Measurements from ENCODE around the gene PIH1D1. TPM values are rescaled to one million over a fixed set of nuclear protein-coding genes. Genes with fewer than 3 reads are reported as not detected.
A peak's percentile ranks its signal among the peaks of the same experiment; 100 is the strongest.

PIH1D1 gene
- total and polyA plus RNA-seq, 2 of the 8 experiments (the other 6 are each of a cell fraction or from before 2014, with no cell fraction given): 146 to 195 TPM

DNA sequence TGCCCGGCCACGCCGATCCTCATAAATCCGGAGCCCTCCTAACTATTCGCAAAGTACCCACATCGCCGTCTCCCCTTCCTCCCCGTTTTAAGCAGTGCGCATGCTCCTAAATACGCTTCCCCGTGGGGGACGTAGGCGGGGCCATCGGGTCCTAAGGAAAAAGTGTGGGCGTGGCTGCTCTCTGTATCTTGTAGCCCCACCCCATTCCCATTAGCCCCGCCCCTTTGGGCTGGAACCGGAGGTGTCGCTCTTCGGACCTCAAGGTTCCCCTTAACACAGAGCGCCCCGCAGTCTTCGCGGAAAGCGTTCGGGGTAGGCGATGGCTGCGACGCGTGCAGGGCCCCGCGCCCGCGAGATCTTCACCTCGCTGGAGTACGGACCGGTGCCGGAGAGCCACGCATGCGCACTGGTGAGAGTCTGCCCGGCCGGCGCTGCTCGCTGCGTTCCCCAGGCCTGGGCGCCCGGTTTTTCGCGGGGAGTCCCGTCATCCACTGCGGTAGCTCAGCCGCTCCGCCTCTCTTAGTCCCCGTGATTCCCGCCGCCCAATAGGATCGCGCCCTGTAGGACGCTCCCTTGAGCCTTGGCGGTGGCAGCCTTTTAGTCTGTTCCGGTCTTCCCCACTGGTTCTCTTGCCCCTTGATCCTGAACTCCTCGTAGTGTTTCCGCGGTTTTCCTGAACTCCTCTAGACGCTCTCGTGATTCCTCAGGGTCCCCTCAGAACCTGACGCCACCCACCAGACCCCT is 1.6 kb upstream of the PIH1D1 start, which contains the start of gene ALDH16A1:
ALDH16A1 (plus strand) TSS at position 213 of the 744 bp plus-strand sequence; CDS start at position 320, 107 bp downstream.
- 1% methylated on average over 64 of the region's 66 CpGs; no CpG with 5 or more reads in 1 of the 2 experiments for WGBS, 2 experiments (ENCODE audit: extremely low coverage in 1 of 2, insufficient coverage in 1 of 2, insufficient read length in 1 of 2, insufficient replicate concordance in 2 of 2, low coverage in 1 of 2, low lambda C conversion rate in 2 of 2, missing lambda C conversion rate in 1 of 2)
- H4K20me1 ChIP-seq (replicated peaks in 1 of 2; ENCODE audit: control insufficient read depth in 1 of 2, insufficient read depth in 2 of 2, low read length in 2 of 2): peaks cover 2 to 7% of the 10 kb centered on the region in 2 experiments
- no peak within 1 kb of the TSS for H3K23ac ChIP-seq (ENCODE audit: insufficient read length)
- H3K4ac ChIP-seq (replicated peaks; ENCODE audit: insufficient read length, low read depth, low read length): peak within 1 kb of the TSS; percentile 82
- H3K4me1 ChIP-seq (replicated peaks in 1 of 4; ENCODE audit: control insufficient read depth in 3 of 4, insufficient read depth in 4 of 4, low read length in 3 of 4): peaks cover 0 to 4% (median 3%) of the 10 kb centered on the region in 4 experiments; a peak in 5 of 7 replicates
- H3K56ac ChIP-seq (replicated peaks; ENCODE audit: insufficient read length, low read depth, low read length): peak within 1 kb of the TSS; percentile 71
- H4K8ac ChIP-seq (ENCODE audit: extremely low read depth, insufficient read depth, low read length): peak within 1 kb of the TSS; percentile 99
- peak within 1 kb of the TSS; percentile 63 to 93 for H3K4me2 ChIP-seq (ENCODE audit: insufficient read depth in 1 of 2, low read depth in 2 of 2, low read length in 2 of 2)
- no peak within 1 kb of the TSS for H2BK120ac ChIP-seq (replicated peaks; ENCODE audit: low read depth, low read length)
- peaks cover 2% of the 10 kb centered on the region for H3K79me1 ChIP-seq (ENCODE audit: low read depth, low read length)
- H3K27ac ChIP-seq (ENCODE audit: low read depth, low read length): peak within 1 kb of the TSS; percentile 96
- H3K9ac ChIP-seq (replicated peaks in 1 of 4; ENCODE audit: extremely low read depth in 1 of 4, low read depth in 3 of 4, low read length in 3 of 4): peak within 1 kb of the TSS; percentile 94 to 98 (median 96)
- POLR2A ChIA-PET (ENCODE audit: partially characterized antibody): interaction anchor here (0.7 to 4.6 kb wide), 28 partner anchors 10 to 323 kb away, joined by 3 to 33 read pairs (median 4); partner anchors contain the start of genes DKKL1, FLT3LG, GFY and RPS11
- H3K18ac ChIP-seq (ENCODE audit: extremely low read depth, low read length): peak within 1 kb of the TSS; percentile 98
- no peaks in the 10 kb centered on the region for H3K9me3 ChIP-seq (ENCODE audit: insufficient read depth in 2 of 2, low read depth in 1 of 2, low read length in 1 of 2)
- DNase-seq (ENCODE audit: low read depth in 1 of 2, low spot score in 2 of 2) (peak; percentile 90 to 97), FAIRE-seq (no peak)
- peak within 1 kb of the TSS; percentile 78 to 86 (median 80) for H3K4me3 ChIP-seq (ENCODE audit: extremely low read depth in 1 of 4, insufficient read depth in 2 of 4, low read depth in 3 of 4, low read length in 4 of 4)
- H2BK20ac ChIP-seq (ENCODE audit: low read length): no peak within 1 kb of the TSS
- peak within 1 kb of the TSS; percentile 81 for H2BK12ac ChIP-seq (ENCODE audit: low read depth, low read length)
- peak within 1 kb of the TSS; percentile 1; the same call in 1 of the 2 replicates for H2AK5ac ChIP-seq (ENCODE audit: low read depth, low read length)
- H3K36me3 ChIP-seq (ENCODE audit: control insufficient read depth in 2 of 4, insufficient read depth in 4 of 4, low read length in 3 of 4): peaks cover 3 to 9% (median 5%) of the 10 kb centered on the region in 4 experiments; a peak in 3 of 8 replicates
- no peak within 1 kb of the TSS for H3K14ac ChIP-seq (ENCODE audit: insufficient read length)
- no peak within 1 kb of the TSS; the same call in 1 of the 2 replicates for H2AFZ ChIP-seq (ENCODE audit: low read length)
- no peaks in the 10 kb centered on the region for H3K27me3 ChIP-seq (replicated peaks in 1 of 4; ENCODE audit: control insufficient read depth in 3 of 4, extremely low read depth in 1 of 4, insufficient read depth in 3 of 4, low read length in 3 of 4)
- H4K91ac ChIP-seq (replicated peaks; ENCODE audit: insufficient read length, low read length): peak within 1 kb of the TSS; percentile 92
- peak within 1 kb of the TSS; percentile 97 for H4K5ac ChIP-seq (ENCODE audit: insufficient read length, low read depth, low read length)
- CTCF ChIA-PET (ENCODE audit: partially characterized antibody): interaction anchor here (0.5 to 2.1 kb wide), 6 partner anchors 8 to 358 kb away, joined by 4 to 7 read pairs (median 6); partner anchors contain the start of gene FLT3LG
- H3K23me2 ChIP-seq (ENCODE audit: low read depth, low read length): peaks cover 4% of the 10 kb centered on the region
- H2BK15ac ChIP-seq (ENCODE audit: low read length): no peak within 1 kb of the TSS; the same call in 1 of the 2 replicates
- H2BK5ac ChIP-seq (ENCODE audit: low read depth, low read length): peak within 1 kb of the TSS; percentile 92
- H3K79me2 ChIP-seq (ENCODE audit: control insufficient read depth in 1 of 2, insufficient read depth in 2 of 2, low read length in 2 of 2): peaks cover 0 to 23% of the 10 kb centered on the region in 2 experiments; a peak in 2 of 4 replicates
- no peak for TF ChIP-seq EP300 (IDR thresholded peaks at IDR 0.05; ENCODE audit: borderline replicate concordance in 1 of 2, low read depth in 2 of 2, low read length in 2 of 2)
- no peak for TF ChIP-seq HDAC6 (IDR thresholded peaks at IDR 0.05; ENCODE audit: low read depth, low read length)
- no peak for TF ChIP-seq SP2 (IDR thresholded peaks at IDR 0.05; ENCODE audit: low read length)
- no peak for TF ChIP-seq MAFK (IDR thresholded peaks at IDR 0.05; ENCODE audit: low read depth, low read length)
- peak; percentile 87 for TF ChIP-seq USF2 (IDR thresholded peaks at IDR 0.05; ENCODE audit: low read length)

Data from H1 (cell line).